Middle frontal gyrus (tissue), 1 donor: ENCODE data around the gene RNF31.

Source experiments
- DNase-seq: peaks from one replicate; pipeline ENCODE4 v3.0.0-alpha.2; 2015; ENCODE audit warnings: low spot score; ENCODE audit errors: extremely low spot score

The RNF31 gene

DNA sequence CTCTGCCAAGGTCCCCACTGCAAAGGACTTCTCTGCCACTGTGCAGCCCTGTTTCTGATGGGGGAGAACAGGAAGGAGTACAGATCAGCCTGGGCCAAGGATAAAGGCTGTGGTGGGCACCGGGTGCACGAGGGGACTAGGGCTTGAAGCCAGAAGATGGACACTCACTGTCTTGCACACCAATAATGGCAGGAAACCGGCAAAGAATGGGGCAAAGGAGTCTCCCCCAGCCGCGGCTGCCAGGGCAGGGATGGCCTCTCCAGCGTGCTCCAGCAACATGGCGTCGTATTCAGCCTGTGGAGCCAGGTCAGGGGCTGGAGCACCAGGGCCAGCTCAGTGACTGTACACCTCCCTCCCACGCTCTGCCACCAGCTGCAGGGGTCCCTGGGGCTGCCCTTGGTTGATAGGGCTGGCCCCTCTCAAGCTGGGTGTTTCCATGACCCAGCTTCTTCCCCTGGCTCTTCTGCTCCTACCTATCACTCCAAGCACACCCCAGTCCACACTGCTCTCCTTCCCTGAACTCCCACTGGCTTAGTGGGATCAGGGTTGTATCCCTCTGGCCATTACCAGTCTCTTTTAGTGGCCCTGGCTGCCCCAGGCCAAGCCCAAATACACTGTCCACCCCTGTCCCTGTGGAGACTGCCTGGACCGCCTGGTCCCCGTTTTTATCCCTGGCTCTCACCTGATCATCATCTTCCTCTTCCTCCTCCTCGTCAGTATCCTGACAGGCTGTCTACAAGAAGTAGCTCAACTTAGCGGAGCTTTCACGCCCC, 35.0 kb downstream of the RNF31 start:
- no peak for DNase-seq

DNA sequence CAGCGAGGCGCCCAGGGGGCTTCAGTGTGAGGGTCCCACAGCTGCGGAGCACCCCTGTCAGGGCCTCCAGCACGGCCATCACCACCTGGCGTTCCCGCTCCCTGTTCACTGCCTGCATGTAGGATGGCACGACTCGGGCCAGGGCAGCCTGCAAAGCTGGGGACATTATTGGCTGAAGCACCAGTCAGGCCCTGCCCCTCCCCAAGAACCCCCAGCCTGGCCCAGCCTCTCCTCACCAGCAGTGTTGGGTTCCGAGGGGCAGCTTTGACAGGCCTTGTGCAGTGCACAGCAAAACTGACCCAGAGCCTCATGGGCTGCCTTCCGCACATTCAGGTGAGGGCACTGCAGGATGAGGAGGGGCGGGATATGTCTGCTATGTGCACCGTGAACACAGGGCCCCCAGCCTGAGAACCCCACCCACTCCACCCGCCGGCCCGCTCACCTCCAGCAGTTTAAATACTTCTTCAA, 35.8 kb downstream of the RNF31 start:
- no peak for DNase-seq

DNA sequence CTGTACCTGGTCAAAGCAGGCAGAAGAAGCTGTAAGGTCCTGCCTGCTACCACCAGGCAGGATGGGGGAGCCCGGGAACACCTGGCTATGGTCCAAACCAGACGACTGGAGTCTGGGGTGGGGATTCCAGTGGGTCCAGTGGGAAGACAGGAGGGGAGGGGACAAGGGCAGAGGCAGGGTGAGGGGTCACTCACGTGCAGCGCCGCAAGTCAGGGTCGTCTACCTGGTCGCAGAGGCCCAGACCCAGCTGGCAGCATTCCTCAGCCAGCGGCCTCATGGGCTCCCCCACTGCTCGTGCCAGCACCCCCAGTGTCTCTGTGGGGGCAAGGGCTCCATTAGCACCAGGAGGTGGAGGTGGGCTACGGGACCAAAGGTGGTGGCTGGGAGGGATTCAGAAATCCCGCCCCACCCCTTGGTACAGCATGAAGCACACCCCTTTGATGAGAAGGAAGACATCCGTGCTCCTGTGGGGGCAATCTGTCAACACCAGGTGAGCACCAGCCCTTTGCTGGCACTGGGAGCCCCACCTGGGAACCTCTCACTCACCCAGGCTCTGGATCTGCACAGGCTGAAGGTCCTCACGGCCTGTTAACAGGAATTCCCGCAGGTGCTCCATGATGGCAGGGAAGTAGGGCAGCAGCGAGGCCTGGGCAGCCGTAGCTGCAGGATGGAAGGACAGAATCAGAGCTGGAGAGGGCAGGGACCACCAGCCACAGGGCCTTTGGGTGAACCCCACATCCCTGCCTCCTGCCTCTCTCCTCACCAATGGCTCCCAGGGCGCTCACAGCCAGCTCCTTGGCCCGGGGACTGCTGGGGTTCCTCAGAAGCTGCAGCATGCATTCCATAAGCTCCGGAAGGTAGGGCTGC, 37.0 kb downstream of the RNF31 start:
- no peak for DNase-seq

DNA sequence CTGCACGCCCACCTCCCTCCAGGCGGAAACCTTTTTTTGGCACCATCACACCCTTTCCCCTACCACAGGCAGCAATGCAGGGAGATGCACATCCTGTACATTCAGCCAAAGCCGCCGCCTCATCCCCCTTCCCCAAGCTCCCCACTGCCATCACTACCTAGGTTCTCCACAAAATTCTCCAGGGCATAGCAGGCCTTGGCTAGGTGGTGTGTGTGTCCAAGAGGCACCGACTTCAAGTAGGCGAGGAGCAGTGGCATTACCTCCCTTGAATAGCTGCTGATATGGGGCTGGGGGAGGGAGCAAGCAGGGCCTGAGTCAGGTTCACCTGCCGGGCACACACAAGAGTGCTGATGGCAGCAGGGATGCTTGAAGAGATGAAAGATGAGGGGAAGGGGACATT, 37.7 kb downstream of the RNF31 start:
- DNase-seq = no peak

DNA sequence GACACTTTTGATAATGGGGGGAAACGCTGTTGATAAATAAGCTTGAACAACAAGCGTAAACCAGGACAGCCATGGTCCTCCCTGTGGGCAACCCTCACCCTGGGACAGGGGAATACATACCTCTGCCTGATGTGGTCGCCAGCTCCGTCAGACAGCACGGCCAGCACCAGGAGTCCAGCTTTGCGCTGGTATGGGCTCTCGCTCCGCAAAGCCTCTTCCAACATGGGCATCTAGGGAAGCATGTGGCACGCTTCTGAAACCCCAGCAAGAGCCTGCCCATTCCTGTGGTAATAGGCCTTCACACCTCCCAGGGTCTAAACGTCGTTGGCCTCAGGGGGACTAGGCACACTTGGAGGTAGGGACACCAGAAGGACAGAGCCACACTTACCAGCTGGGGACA, 38.4 kb downstream of the RNF31 start:
- DNase-seq = no peak

DNA sequence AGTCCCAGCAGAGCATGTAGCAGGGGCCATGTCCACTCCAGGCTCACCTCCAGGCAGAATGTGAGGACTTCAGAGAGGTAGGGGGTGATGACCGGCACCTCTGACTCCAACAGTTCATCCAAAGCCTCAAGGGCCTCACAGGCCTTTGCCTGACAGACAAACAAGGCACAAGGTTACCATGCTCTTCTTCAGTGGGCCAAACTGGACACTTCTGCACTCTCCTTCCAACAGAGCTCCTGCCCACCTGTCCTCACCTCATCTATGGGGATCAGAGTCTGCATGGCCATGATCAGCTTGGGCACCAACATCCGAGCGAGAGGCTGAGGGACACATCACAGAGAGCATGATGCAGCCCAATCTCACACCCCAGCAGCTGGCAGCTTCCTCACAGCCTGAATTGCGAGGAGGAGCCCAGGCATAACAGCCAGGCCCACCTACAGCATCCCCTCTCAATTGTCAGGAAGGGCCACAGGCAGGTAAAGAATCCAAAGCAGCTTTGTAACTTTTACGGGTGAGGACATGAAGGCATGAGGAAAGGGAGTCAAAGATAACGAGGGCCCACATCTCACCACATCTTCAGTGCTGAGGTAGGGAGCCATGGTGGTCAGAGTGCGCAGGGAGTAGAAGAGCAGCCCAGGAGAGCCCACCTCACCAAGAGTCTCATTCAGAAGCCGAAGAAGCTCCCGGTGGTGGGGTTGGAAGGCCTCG, 39.7 kb downstream of the RNF31 start:
- no peak for DNase-seq

DNA sequence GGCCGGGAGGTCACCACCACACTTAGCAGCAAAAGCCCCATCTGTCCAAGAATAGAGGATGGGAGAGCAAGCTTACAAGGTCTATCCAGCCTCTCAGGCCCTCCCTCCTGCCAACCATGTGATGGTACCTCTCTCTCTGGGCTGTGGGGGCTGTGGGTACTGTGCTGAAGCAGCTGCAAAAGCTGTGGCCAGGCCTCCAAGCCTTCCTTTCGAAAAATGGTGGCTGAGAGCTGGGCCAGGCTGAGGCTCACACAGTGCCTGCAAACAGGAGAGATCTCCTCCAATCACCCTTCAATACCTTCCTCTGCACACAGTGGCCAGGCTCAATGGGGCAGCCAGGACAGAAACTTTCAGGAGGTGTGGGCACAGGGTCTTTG, 40.2 kb downstream of the RNF31 start:
- no peak for DNase-seq

DNA sequence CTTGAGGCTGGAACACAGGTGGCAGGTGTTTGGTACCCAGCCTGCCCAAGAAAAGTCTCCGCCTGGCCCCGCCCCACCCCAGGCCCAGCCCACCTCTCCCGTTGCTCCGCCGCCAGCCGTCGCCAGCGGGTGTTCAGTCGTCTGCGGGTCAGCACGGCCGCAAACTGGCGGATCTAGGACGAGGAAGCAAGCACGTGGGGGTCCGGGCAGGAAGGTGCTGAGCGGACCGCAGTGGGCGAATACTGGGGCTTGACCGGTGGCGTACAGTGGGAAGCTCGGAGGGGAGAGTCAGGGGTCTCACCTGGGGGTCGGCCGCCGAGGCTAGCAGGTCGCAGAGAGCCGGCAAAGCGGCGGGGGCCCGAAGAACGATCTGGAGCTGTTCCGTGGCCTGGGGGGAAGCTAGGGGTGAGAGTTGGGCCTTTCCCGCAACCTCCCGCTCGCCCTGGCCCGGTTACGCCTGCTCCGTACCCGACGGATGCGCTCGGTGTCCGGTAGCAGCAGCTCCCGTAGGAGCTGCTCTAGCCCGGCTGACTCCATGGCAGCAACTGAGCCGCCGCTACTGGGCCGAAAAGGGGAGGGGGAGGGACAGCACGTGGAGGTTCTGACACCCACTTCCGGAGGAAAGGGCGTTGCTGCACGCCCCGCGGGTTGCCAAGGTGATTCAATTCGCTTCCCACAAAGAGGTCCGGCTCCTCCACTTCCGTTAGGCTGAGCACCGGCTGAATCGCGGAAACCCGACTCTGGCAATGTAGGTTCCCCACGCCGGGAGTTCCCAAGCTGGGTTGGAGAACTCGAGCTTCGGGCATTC, 41.2 kb downstream of the RNF31 start, which contains the start of gene IPO4:
Gene IPO4 (minus strand): TSS at position 566 of the 808 bp plus-strand sequence. CDS start 29 bp downstream, at position 537.
- DNase-seq = peak; percentile 91

DNA sequence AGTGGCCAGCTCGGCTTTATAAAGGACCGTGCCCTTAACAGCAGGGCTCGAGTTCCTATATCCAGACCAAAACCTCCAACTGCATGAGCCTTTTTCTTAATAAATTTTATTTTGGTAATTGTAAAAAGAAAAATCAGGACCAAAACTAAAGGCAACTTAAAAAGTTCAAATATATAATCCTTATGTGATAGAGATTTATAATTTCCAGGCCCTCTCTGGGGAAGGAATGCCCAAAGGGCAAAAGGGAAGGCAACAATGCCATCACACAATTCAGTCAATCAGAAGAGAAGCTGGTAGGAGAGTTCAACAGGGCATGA, 41.7 kb downstream of the RNF31 start:
- no peak for DNase-seq

DNA sequence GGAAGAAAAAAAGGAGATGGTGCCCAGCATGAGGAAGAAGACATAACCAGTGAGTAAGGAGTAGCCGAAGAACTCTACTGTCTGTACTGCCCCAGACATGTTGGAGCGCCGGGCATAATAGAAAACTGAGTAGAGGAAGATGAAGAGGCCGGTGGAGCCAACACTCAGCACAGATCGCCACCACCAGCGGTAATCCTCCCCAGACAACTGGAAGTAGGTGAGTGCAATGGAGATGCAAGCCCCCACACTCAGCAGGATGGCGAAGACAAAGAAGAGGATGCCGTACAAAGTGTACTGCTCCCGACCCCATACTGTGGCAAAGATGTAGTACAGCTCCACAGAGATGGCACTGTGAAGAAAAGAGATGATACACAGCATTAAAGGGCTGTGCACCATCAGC, 42.2 kb downstream of the RNF31 start:
- DNase-seq = no peak

DNA sequence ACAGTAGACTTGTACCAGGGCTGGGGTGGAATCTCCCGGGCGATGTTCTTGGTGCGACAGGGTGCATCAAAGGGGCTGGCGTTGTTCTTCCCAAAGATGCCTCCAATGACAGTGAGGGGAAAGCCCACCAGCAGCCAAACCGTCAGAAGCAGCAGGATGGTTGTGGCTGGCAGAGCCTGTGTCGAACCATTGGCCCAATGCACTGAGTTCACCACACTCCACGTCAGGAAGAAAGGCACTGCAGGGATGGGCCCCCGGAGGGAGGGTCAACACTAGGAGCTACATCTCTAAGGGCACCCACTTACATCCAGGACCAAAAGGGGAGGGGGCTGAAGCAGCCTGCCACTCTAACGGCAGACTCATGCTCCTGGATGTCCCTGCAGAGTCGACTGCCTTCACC, 43.1 kb downstream of the RNF31 start:
- no peak for DNase-seq

DNA sequence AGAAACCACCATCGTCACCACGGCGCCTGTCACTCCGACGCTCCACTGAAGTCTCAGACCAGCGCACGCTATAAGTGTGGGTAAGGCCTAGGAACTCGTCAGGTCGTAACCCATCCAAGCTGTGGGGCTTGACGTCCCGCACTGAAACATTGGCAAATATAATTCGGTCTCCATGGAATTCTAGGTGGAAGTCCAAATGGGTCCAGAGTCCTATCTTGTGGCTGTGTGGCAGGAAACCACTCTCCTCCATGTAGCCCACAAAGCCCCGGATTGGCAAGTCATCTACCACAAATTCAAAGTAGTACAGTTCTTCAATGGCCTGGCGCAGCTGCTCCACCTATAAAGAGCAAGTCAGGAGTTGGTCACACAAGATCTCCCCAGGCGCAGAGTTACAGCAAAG, 45.6 kb downstream of the RNF31 start:
- no peak for DNase-seq

DNA sequence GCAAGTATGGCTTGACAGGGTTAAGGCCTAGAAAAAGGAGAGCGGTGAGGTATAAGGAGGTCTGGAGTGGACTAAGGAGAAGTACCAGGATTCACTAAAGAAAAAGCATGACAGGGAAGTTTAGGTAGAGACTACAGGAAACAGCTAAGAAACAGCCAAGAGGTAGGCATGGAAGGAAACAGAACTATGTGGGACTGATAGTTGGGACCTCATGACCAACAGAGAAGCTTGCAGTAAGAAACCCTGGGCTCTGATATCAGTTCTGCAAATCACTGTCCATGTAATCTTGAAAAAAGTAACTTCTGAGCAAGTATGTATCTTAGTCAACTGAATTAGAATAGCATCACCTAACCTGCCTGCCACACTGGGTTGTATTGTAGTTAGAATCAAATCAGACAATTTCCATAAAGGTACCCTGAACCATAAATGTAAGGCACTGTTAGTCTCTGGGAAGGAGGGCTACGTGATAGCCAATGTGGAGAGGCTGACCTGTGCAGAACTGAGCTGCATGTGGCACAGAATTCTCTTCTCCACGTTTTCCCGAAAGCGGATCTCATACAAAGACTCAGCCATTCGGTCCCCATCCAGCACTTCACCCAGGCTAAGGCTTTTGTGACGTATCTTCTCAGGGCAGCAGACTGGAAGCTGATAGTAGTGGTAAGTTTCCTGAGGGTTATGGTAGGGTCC, 47.0 kb downstream of the RNF31 start:
- no peak for DNase-seq

DNA sequence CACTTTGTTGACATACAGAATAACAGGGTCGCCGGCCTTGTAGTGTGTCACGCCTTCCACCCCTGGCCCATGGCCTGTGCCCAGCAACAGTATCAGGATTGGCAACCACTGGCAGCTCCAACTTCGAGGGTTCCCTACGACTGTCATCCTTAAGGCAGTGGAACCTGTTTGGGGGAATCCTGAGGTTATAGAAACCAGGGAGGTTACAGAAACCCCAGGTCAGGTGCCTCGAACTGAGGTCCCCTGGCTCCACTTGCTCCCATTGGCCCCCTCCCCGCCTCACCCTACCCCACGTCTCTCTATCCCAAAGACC, 47.5 kb downstream of the RNF31 start:
- DNase-seq = no peak

DNA sequence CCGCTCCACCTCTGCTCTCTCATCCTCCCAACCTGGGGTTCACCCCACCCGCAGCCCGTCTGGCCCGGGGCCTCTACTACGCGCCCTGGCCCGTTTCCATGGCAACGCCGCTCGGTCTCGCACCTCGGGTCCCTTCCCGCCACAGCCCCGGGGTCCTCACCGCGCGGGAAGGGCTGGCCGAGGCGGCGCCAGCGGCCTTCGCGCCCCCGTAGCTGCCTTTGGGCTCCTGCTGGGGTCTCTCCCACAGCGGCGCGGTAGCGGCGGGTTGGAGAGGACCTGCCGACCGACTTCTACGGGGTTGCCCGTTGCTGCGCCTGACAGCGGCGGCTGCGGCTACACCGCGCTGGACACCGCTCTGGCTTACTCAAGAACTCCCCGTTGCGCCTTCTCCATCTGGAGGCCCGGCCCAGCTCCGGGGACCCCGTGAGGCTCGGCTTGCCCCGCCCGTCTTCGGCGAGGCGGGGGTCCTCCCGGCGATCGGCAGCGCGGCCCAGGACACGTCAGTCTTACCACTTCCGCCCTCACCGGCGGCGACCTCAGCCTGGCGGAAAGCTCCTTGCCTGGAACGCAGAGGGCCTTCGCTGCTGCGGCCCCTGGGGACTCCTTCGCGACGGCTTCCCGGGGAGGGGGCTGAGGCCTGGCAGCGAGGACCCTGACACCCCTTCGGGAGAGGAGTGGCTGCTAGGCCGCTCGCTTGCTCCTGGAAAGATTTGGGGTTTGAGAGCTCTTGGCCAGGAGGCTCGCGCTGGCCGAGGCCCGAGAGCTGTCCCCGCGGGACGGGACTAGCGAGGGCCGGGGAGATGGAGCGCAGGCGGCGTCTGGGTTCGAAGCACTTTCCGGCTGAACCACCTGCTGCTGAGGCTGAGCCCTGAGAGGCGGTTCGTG, 48.1 kb downstream of the RNF31 start, which contains the start of gene TM9SF1:
Gene TM9SF1 (minus strand): TSS at position 256 of the 885 bp plus-strand sequence. CDS start 422 bp downstream, outside the sequence.
- peak; percentile 58 for DNase-seq

DNA sequence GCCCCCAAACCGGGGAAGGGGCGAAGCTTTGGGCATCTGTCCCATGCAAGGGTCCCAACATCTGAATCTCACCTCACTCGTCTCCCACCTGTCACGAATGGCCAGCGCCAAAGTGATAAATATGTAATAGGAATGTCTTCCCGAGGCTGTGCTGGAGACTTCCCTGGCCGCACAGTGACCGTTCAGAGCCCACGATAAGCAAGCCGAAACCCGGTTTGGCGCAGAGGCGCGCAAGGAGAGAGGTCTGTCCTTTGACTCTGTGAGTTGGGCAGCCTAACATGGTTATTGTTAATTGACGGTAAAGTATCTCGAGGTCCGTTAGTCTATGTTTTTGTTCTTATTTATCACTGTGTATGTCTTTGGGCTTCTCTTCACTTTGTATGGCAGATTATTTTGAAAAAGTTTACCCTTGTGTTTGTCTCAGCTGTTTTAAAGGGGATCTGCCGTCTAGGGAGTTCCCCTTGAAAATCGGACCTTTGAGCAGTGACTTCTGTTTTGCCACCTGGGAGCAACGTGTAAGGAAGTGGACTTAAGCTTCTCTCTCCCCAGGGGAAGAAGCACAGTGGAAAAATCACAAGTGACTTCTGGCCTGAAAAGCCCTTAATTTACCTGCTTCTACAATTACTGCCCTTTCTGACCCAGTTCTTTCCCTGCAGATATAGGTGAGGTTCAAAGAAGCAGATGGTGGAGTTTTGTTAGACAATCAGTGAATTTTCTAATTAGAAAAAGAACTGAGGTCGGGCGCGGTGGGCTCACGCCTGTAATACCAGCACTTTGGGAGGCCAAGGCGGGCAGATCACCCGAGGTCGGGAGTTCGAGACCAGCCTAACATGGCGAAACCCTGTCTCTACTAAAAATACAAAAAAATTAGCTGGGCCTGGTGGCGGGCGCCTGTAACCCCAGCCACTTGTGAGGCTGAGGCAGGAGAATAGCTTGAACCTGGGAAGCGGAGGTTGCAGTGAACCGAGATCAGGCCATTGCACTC, 49.1 kb downstream of the RNF31 start:
- no peak for DNase-seq

DNA sequence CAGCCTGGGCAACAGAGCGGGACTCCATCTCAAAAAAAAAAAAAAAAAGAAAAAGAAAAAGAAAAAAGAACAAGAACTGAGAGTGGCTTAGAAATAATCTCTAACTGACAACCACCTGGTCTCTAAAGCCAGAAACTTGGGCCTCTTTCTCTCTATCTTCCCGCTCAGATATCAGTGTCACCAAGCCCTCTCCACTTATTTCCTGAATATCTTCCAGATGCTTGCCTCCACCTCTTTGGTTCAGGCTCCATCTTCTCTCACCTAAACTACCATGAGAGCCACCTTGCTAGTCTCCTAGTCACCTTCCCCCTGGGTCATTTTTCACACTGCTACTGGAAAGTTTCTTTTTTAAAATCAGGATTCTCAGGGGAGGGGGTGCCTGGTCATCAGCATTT, 49.8 kb downstream of the RNF31 start:
- no peak for DNase-seq

DNA sequence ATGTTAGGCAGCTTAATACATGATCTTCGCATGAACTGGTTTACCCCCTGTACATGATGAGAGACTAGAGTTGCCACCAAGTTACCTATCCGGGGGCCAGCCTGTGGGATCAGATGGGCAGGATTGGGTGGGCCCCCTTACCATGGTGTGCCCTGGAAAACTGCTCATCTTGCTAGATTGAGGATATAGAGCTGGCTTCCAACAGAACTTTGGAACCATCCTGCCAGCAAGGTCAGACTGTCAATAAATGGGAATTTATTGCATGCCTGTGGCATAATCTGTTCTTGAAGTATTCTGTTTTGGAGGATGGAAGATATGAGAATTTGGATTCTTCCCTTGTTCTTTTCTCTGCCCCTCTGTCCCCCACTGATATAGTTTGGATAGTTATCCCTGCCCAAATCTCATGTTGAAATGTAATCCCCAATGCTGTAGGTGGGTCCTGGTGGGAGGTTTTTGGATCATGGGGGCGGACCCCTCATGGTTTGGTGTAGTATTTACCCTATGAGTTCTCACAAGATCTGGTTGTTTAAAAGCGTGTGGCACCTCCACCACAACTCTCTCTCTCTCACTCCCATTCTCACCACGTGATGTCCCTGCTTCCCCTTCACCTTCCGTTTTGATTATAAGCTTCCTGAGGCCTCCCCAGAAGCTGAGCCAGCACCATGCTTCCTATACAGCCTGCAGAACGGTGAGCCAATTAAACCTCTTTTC, 51.7 kb downstream of the RNF31 start:
- no peak for DNase-seq
